ENCODE data around the gene NISCH. TPM values are rescaled to one million over a fixed set of nuclear protein-coding genes. Genes with fewer than 3 reads are reported as not detected.

NISCH gene
- total RNA-seq, 1 experiment from 2014 or later = 60.4 TPM

- ChIA-PET POLR2A (ENCODE audit: unreplicated experiment) (no interaction called here), CTCF (interaction anchor here (0.6 kb wide), 1 partner anchor 40 kb away, joined by 3 read pairs; no protein-coding TSS in a partner anchor)
- Histone ChIP-seq H3K4me1 (ENCODE audit: insufficient read depth, low read length) (no peaks in the 10 kb centered on the region), H3F3A (ENCODE audit: low read length, unreplicated experiment) (no peaks in the 10 kb centered on the region), H3K27me3 (ENCODE audit: low read length) (no peaks in the 10 kb centered on the region), H3K4me2 (ENCODE audit: low read length) (no peak overlapping the region), H3K79me2 (ENCODE audit: low read length) (peaks cover 12% of the 10 kb centered on the region; the same call in 1 of the 2 replicates), H2AFZ (ENCODE audit: low read length) (no peak overlapping the region), H3K9me2 (replicated peaks; ENCODE audit: low read length) (no peaks in the 10 kb centered on the region), H3K9ac (ENCODE audit: low read length) (no peak overlapping the region), H4K20me1 (ENCODE audit: low read length) (no peaks in the 10 kb centered on the region; the same call in 1 of the 2 replicates), H3K9me3 (ENCODE audit: low read length) (no peaks in the 10 kb centered on the region), H3K4me3 (ENCODE audit: low read length) (no peak overlapping the region), H3K27ac (ENCODE audit: low read length) (no peak overlapping the region), H3K36me3 (ENCODE audit: low read depth, low read length) (peaks cover 24% of the 10 kb centered on the region)
- no peak for ATAC-seq
- TF ChIP-seq CTCF (conservative IDR thresholded peaks at IDR 0.05; ENCODE audit: low read depth, low read length) (no peak), EZH2 (IDR thresholded peaks at IDR 0.05; ENCODE audit: low read length, unreplicated experiment) (no peak), EZH2phosphoT487 (IDR thresholded peaks at IDR 0.05; ENCODE audit: borderline replicate concordance, low read length) (no peak)
- intact Hi-C loops (cut with micrococcal nuclease) = no loop called here
- no TSS peak for BruUV-seq (replicated peaks)
- no peak for DNase-seq
These were observed 13.6 kb downstream of the NISCH start for GRCh38 chr3:52469001-52469400.

GRCh38 chr3:52470920-52471319, 15.5 kb downstream of the NISCH start:
- no peaks in the 10 kb centered on the region for H3K9me3 ChIP-seq (ENCODE audit: low read length)
- H3K36me3 ChIP-seq (ENCODE audit: low read depth, low read length) = peaks cover 33% of the 10 kb centered on the region
- ATAC-seq (no peak), DNase-seq (no peak)
- ChIA-PET CTCF (no interaction called here), POLR2A (ENCODE audit: unreplicated experiment) (no interaction called here)
- no peaks in the 10 kb centered on the region for H3K27me3 ChIP-seq (ENCODE audit: low read length)
- intact Hi-C loops (cut with micrococcal nuclease) = no loop called here
- H3F3A ChIP-seq (ENCODE audit: low read length, unreplicated experiment) = no peaks in the 10 kb centered on the region
- no peaks in the 10 kb centered on the region for H3K4me1 ChIP-seq (ENCODE audit: insufficient read depth, low read length)
- TF ChIP-seq EZH2 (IDR thresholded peaks at IDR 0.05; ENCODE audit: low read length, unreplicated experiment) (no peak), CTCF (conservative IDR thresholded peaks at IDR 0.05; ENCODE audit: low read depth, low read length) (no peak), EZH2phosphoT487 (IDR thresholded peaks at IDR 0.05; ENCODE audit: borderline replicate concordance, low read length) (no peak)
- peaks cover 12% of the 10 kb centered on the region; the same call in 1 of the 2 replicates for H3K79me2 ChIP-seq (ENCODE audit: low read length)
- no peak overlapping the region for H3K9ac ChIP-seq (ENCODE audit: low read length)
- H3K4me2 ChIP-seq (ENCODE audit: low read length) = no peak overlapping the region
- BruUV-seq (replicated peaks) = no TSS peak
- no peaks in the 10 kb centered on the region; the same call in 1 of the 2 replicates for H4K20me1 ChIP-seq (ENCODE audit: low read length)
- H3K27ac ChIP-seq (ENCODE audit: low read length) = no peak overlapping the region
- no peaks in the 10 kb centered on the region for H3K9me2 ChIP-seq (replicated peaks; ENCODE audit: low read length)
- H2AFZ ChIP-seq (ENCODE audit: low read length) = no peak overlapping the region
- H3K4me3 ChIP-seq (ENCODE audit: low read length) = no peak overlapping the region

- Histone ChIP-seq H3K79me2 (ENCODE audit: low read length) (peaks cover 12% of the 10 kb centered on the region; the same call in 1 of the 2 replicates), H3K4me1 (ENCODE audit: insufficient read depth, low read length) (no peaks in the 10 kb centered on the region), H3K36me3 (ENCODE audit: low read depth, low read length) (peaks cover 38% of the 10 kb centered on the region), H3K9me3 (ENCODE audit: low read length) (no peaks in the 10 kb centered on the region), H2AFZ (ENCODE audit: low read length) (no peak overlapping the region), H3K4me2 (ENCODE audit: low read length) (no peak overlapping the region), H3K9me2 (replicated peaks; ENCODE audit: low read length) (no peaks in the 10 kb centered on the region), H3K9ac (ENCODE audit: low read length) (no peak overlapping the region), H3F3A (ENCODE audit: low read length, unreplicated experiment) (no peaks in the 10 kb centered on the region), H3K27ac (ENCODE audit: low read length) (no peak overlapping the region), H3K4me3 (ENCODE audit: low read length) (no peak overlapping the region), H4K20me1 (ENCODE audit: low read length) (no peaks in the 10 kb centered on the region; the same call in 1 of the 2 replicates), H3K27me3 (ENCODE audit: low read length) (no peaks in the 10 kb centered on the region)
- CTCF ChIA-PET = no interaction called here
- no TSS peak for BruUV-seq (replicated peaks)
- POLR2A ChIA-PET (ENCODE audit: unreplicated experiment) = no interaction called here
- intact Hi-C loops (cut with micrococcal nuclease) = loop anchor here (2.0 kb wide), 1 partner anchor 61 kb away; the partner anchor contains the start of gene NT5DC2
- ATAC-seq = peak; percentile 85
- peak; percentile 74 for TF ChIP-seq CTCF (conservative IDR thresholded peaks at IDR 0.05; ENCODE audit: low read depth, low read length)
- no peak for TF ChIP-seq EZH2phosphoT487 (IDR thresholded peaks at IDR 0.05; ENCODE audit: borderline replicate concordance, low read length)
- no peak for TF ChIP-seq EZH2 (IDR thresholded peaks at IDR 0.05; ENCODE audit: low read length, unreplicated experiment)
- DNase-seq = peak; percentile 55
These were observed 16.2 kb downstream of the NISCH start for GRCh38 chr3:52471371-52472238.

Measured in PC-3 (cell line).